ENCODE results near the gene ALOX15B. TPM values are rescaled to one million over a fixed set of nuclear protein-coding genes. Genes with fewer than 3 reads are reported as not detected.

The ALOX15B gene
- total and polyA plus RNA-seq, 8 donors = 0.05 to 4.7 (median 0.25) TPM; not detected in 1

GRCh38 chr17:8087075-8087951 lies 48.5 kb downstream of the ALOX15B start, which contains the start of gene ALOX12B:
Gene ALOX12B, minus strand, starts transcription at chr17:8087716. Its CDS starts 274 bp downstream, at chr17:8087442.
- Histone ChIP-seq H3K27ac (no peak within 1 kb of the TSS), H3K4me1 (no peaks in the 10 kb centered on the region), H3K9me3 (no peaks in the 10 kb centered on the region), H3K27me3 (no peaks in the 10 kb centered on the region), H3K36me3 (no peaks in the 10 kb centered on the region), H3K4me3 (no peak within 1 kb of the TSS)
- no peak for FAIRE-seq
- peak in 1 of 6 donors; percentile 51 for DNase-seq
- ATAC-seq = no peak
- intact Hi-C loops (cut with DNase I) = no loop called here
- 71 to 76% methylated on average over 19 to 20 of the region's 20 CpGs for WGBS, 2 donors
- TF ChIP-seq CTCF (IDR thresholded peaks at IDR 0.05) = no peak

DNA sequence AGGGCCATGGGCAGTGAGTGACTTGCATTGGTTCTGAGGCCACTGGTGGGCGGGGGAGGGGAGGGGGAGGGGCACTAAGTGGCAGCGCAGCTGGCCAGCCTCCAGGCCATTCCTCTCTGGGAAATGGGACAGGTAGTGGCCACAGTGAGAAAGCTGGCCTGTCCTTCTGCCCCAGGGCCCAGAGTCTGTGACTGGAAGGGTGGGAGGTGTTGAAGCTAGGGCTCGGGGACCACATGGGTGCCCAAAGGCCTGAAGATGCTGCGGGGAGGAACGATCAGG lies 49.0 kb downstream of the ALOX15B start:
- no peaks in the 10 kb centered on the region for H3K36me3 ChIP-seq
- H3K27me3 ChIP-seq = no peaks in the 10 kb centered on the region
- peak in 1 of 6 donors; percentile 21 for DNase-seq
- no peak for ATAC-seq
- H3K4me1 ChIP-seq = no peaks in the 10 kb centered on the region
- 49 to 65% methylated on average over 4 to 5 of the region's 5 CpGs for WGBS, 2 donors
- H3K27ac ChIP-seq = no peak overlapping the region
- H3K4me3 ChIP-seq = no peak overlapping the region
- no peak for FAIRE-seq
- no peak for TF ChIP-seq CTCF (IDR thresholded peaks at IDR 0.05)
- no peaks in the 10 kb centered on the region for H3K9me3 ChIP-seq
- intact Hi-C loops (cut with DNase I) = no loop called here

DNA sequence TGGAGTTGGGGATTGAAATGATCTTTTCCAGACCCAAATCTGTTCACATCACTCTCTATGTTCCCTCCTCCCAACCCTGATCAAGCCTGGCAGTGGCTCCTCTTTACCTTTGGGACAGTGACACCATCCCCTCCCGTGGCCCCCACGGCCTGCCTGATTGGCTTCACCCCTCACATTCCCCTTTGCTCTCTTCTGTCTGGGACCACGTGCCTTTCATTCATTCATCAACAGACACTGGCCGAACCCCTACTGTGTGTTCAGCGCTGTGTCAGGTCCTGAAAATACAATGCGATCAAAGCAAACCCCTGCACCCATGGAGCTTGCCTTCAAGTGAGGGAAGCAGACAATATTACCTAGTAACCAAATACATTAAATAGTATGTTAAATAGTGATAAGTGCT lies 50.9 kb downstream of the ALOX15B start:
- intact Hi-C loops (cut with DNase I) = no loop called here
- H3K4me1 ChIP-seq = no peaks in the 10 kb centered on the region
- no peak for TF ChIP-seq CTCF (IDR thresholded peaks at IDR 0.05)
- no peak for ATAC-seq
- H3K27me3 ChIP-seq = no peaks in the 10 kb centered on the region
- H3K9me3 ChIP-seq = no peaks in the 10 kb centered on the region
- DNase-seq = no peak
- WGBS, 2 donors = 39 to 43% methylated on average over 6 of the region's 6 CpGs
- no peak for FAIRE-seq
- H3K27ac ChIP-seq = no peak overlapping the region
- no peaks in the 10 kb centered on the region for H3K36me3 ChIP-seq
- H3K4me3 ChIP-seq = no peak overlapping the region

DNA sequence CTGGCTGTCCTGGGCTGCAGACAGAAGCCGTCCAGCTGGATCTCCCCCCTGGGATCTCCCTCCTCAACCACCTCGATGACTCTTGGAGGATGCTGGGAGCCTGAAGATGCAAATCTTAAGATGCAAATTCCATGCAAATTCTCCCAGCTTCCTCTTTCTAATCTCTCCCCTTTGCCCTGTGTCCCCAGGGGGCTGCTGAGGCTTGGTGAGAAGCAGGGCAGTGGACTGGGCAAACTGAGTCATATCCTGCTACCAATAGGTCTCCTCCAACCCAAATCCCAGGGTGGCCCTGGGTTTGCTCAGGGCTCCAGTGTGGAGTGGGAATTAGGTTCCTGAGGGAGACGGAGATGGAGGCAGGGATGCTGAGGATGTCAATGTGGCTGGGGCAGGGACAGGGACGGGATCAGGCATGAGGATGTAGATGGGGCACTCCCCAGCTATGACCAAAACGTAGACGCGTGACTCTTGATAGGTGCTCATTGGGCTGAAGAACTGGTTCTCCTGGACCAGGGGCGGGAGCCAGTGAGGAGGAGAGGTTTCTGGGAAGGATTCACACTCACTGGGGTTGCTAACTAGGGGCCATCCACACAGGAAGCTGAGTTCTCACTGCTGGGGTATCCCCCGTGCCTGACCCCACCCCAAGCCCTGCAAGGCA lies 52.3 kb downstream of the ALOX15B start:
- FAIRE-seq (no peak), DNase-seq (peak in 1 of 6 donors; percentile 13), ATAC-seq (no peak)
- 24 to 33% methylated on average over 9 of the region's 9 CpGs for WGBS, 2 donors
- Histone ChIP-seq H3K4me3 (no peak overlapping the region), H3K9me3 (no peaks in the 10 kb centered on the region), H3K27ac (no peak overlapping the region), H3K27me3 (no peaks in the 10 kb centered on the region), H3K4me1 (no peaks in the 10 kb centered on the region), H3K36me3 (no peaks in the 10 kb centered on the region)
- TF ChIP-seq CTCF (IDR thresholded peaks at IDR 0.05) = no peak
- intact Hi-C loops (cut with DNase I) = no loop called here

DNA sequence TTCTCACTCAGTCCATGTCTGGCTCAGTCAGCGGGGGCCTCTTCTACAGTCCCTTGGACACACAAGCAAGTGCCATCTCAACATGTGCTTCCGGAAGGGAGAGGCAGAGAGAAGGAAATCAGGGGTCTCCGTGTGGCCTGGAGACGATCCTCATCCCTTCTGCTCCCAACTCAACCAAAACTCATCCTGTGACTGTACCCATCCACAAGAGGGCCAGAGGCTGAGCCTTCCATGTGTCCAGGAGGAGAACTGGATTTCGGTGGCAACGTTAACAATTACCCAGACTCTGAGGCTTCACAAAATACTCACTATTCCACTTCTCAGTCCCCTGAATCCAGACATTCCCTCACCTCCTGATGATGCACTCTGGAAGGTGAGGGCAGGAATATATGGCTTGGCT lies 56.5 kb downstream of the ALOX15B start:
- WGBS, 2 donors = 63 to 67% methylated on average over 6 of the region's 6 CpGs
- ATAC-seq (no peak), DNase-seq (no peak), FAIRE-seq (no peak)
- no peaks in the 10 kb centered on the region for H3K36me3 ChIP-seq
- H3K4me3 ChIP-seq = no peak overlapping the region
- H3K9me3 ChIP-seq = no peaks in the 10 kb centered on the region
- H3K27me3 ChIP-seq = no peaks in the 10 kb centered on the region
- H3K27ac ChIP-seq = no peak overlapping the region
- intact Hi-C loops (cut with DNase I) = no loop called here
- H3K4me1 ChIP-seq = no peaks in the 10 kb centered on the region
- TF ChIP-seq CTCF (IDR thresholded peaks at IDR 0.05) = no peak

Measured in pancreas (tissue), 10 donors.